GM12872 (cell line): Measurements from ENCODE around the gene IMPG1.

ENCODE experiments used
- TF ChIP-seq, protein P1 (sequence below): IDR thresholded peaks from 3 replicates; pipeline ENCODE4 v1.5.1; 2011; ENCODE audit warnings: low read depth, mild to moderate bottlenecking, low read length, moderate library complexity; ENCODE audit not compliant: insufficient read depth

IMPG1 gene

DNA sequence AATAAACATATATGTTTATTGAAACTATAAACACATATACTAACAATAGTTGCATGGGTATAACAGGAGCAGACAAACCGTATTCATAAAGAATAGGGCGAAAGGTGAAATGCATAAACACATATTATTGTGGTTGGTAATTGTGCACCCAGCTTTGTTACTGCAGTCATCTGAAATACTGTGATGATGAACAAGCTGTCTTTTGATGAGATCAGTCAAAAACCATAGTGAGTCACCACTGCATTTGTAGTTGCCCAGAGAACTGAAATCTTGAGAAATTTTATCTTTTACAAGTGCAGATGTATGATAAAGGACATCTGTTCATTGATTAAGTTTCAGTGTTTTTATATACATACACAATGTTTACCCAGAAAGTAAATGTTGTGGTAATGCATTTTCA lies 189.7 kb downstream of the IMPG1 start:
- TF ChIP-seq, protein P1, sequence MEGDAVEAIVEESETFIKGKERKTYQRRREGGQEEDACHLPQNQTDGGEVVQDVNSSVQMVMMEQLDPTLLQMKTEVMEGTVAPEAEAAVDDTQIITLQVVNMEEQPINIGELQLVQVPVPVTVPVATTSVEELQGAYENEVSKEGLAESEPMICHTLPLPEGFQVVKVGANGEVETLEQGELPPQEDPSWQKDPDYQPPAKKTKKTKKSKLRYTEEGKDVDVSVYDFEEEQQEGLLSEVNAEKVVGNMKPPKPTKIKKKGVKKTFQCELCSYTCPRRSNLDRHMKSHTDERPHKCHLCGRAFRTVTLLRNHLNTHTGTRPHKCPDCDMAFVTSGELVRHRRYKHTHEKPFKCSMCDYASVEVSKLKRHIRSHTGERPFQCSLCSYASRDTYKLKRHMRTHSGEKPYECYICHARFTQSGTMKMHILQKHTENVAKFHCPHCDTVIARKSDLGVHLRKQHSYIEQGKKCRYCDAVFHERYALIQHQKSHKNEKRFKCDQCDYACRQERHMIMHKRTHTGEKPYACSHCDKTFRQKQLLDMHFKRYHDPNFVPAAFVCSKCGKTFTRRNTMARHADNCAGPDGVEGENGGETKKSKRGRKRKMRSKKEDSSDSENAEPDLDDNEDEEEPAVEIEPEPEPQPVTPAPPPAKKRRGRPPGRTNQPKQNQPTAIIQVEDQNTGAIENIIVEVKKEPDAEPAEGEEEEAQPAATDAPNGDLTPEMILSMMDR: no peak

DNA sequence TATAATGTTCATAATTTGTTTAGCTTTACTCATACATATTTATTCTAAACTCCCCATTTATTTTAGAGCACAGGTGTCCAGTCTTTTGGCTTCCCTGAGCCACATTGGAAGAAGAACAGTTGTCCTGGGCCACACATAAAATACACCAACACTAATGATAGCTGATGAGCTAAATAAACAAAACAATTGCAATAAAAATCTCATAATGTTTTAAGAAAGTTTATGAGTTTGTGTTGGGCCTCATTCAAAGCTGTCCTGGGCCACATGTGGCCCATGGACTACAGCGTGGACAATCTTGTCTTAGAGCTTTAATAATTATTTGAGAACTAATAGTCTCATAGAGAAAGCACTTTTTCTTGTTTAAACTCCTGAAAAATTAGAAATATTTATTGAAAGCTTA lies 192.2 kb downstream of the IMPG1 start:
- TF ChIP-seq, protein P1: no peak

DNA sequence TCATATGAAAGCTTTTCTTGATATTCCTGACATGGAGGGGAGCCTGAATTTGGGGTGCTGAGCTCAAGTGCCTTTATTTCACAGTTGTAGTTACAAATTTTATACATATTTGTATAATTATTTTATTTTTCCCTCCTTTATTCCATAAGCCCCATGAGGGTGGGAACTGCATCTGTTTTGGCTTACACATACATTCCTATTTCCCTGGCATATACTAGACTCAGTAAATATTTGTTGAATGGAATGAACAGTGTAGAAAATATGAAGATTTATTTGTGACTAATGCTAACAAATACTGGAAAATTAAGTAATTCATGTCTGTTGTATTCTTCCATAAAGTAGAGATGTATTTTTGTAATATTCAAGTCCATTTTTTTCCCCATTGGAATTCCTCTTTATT lies 196.3 kb downstream of the IMPG1 start:
- TF ChIP-seq, protein P1: no peak

DNA sequence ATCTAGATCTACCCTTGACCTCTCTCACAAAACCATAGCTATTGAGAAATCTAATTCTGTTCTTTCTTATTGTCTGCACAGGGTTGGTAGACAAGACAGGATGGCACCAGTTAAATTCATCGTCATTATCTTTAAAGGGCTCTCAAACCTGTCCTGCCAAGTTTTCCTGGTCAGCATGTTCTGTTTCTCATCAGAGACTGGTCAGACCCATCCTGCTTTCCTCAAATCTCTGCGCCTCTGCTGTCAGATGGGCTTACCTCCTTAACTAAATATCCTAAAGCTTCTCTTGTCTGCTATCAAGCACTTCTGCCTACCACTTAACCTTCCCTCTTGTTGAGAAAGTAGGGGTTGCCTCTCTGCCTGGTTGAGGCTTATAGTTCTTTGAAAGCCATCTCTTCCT lies 198.2 kb downstream of the IMPG1 start:
- TF ChIP-seq, protein P1: no peak
